ENCODE results near the gene RFC2. TPM values are rescaled to one million over a fixed set of nuclear protein-coding genes. Genes with fewer than 3 reads are reported as not detected.
A peak's percentile ranks its signal among the peaks of the same experiment; 100 is the strongest.
"Not testable (repeated sequence)": the region's sequence is repeated elsewhere in the genome, so short reads cannot be mapped to it uniquely, and the experiment has no call there.

The RFC2 gene
- total RNA-seq, 2 experiments from 2014 or later: 70.5 to 76.8 TPM

GRCh38 chr7:74230446-74231231 is 23.6 kb downstream of the RFC2 start:
- no peaks in the 10 kb centered on the region for H3K9me3 Mint-ChIP-seq (ENCODE audit: low read depth)
- ATAC-seq: no peak
- no peak for DNase-seq
- peak overlapping the region; percentile 62 for H3K27ac Mint-ChIP-seq
- H3K27me3 Mint-ChIP-seq: no peaks in the 10 kb centered on the region
- peaks cover 57% of the 10 kb centered on the region for H3K36me3 Mint-ChIP-seq
- H3K4me3 Mint-ChIP-seq: no peak overlapping the region
- peaks cover 36% of the 10 kb centered on the region for H3K4me1 Mint-ChIP-seq
- CTCF ChIA-PET: interaction anchor here (2.0 to 6.3 kb wide), 3 partner anchors 13 to 171 kb away, joined by 5 to 28 read pairs (median 11); no protein-coding TSS in a partner anchor

- Mint-ChIP-seq H3K36me3 (peaks cover 48% of the 10 kb centered on the region), H3K27ac (peak overlapping the region; percentile 26), H3K27me3 (no peaks in the 10 kb centered on the region), H3K4me3 (no peak overlapping the region), H3K9me3 (ENCODE audit: low read depth) (no peaks in the 10 kb centered on the region), H3K4me1 (peaks cover 29% of the 10 kb centered on the region)
- CTCF ChIA-PET: interaction anchor here (0.7 to 6.3 kb wide), 3 partner anchors 9 to 172 kb away, joined by 3 to 28 read pairs (median 11); no protein-coding TSS in a partner anchor
- DNase-seq: no peak
- no peak for ATAC-seq
These were observed 25.0 kb downstream of the RFC2 start for GRCh38 chr7:74228951-74229900.

DNA sequence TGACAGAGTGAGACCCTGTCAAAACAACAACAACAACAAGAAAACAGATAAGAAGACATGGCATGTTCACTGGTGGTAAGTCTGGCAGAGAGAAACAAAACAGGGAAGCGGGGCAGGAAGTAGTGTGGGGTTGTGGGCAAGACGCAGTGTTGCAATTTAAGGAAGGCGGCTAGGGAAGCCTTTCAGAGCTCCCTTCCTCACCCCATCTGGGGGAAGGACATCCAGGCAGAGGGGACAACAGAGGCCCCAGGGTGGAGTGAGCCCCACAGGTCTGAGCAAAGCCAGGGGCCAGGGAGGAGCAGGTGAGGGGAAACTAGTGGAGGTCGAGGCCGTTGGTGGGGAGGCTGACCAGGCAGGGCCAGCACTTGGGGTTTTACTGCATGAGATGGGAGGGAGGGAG is 27.6 kb downstream of the RFC2 start:
- ATAC-seq (no peak), DNase-seq (no peak)
- Mint-ChIP-seq H3K9me3 (ENCODE audit: low read depth) (no peaks in the 10 kb centered on the region), H3K36me3 (peaks cover 33% of the 10 kb centered on the region), H3K4me1 (peaks cover 21% of the 10 kb centered on the region), H3K27me3 (no peaks in the 10 kb centered on the region), H3K27ac (peak overlapping the region; percentile 39), H3K4me3 (no peak overlapping the region)
- CTCF ChIA-PET: interaction anchor here (0.7 kb wide), 1 partner anchor 20 kb away, joined by 6 read pairs; no protein-coding TSS in a partner anchor

- Mint-ChIP-seq H3K27ac (no peak overlapping the region), H3K4me3 (no peak overlapping the region), H3K27me3 (no peaks in the 10 kb centered on the region), H3K36me3 (peaks cover 26% of the 10 kb centered on the region), H3K9me3 (ENCODE audit: low read depth) (no peaks in the 10 kb centered on the region), H3K4me1 (peaks cover 14% of the 10 kb centered on the region)
- DNase-seq: no peak
- CTCF ChIA-PET: no interaction called here
- ATAC-seq: no peak
These were observed 28.8 kb downstream of the RFC2 start for GRCh38 chr7:74225400-74225799.

- H3K4me3 Mint-ChIP-seq; ATAC-seq; H3K27ac Mint-ChIP-seq; H3K27me3 Mint-ChIP-seq; H3K9me3 Mint-ChIP-seq (ENCODE audit: low read depth); CTCF ChIA-PET; DNase-seq: not testable (repeated sequence)
- Mint-ChIP-seq H3K4me1 (peaks cover 16% of the 10 kb centered on the region), H3K36me3 (peaks cover 24% of the 10 kb centered on the region)
These were observed 29.3 kb downstream of the RFC2 start for GRCh38 chr7:74224907-74225306.

DNA sequence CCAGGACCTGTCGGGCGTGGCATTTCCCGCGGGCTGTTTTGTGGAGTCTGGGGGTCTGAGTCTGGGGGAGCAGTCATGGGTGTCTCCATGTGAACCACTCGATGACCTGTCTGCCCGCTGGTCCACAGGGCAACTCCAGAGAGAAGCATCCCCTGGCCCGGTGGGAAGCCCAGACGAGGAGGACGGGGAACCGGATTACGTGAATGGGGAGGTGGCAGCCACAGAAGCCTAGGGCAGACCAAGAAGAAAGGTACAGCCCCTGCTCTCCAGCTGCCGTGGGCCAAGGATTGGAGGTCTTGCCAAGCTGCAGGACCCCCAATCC is 29.7 kb downstream of the RFC2 start:
- H3K9me3 Mint-ChIP-seq (ENCODE audit: low read depth): no peaks in the 10 kb centered on the region
- DNase-seq (no peak), ATAC-seq (no peak)
- no peak overlapping the region for H3K4me3 Mint-ChIP-seq
- H3K36me3 Mint-ChIP-seq: peaks cover 22% of the 10 kb centered on the region
- H3K4me1 Mint-ChIP-seq: peaks cover 15% of the 10 kb centered on the region
- CTCF ChIA-PET: no interaction called here
- no peak overlapping the region for H3K27ac Mint-ChIP-seq
- H3K27me3 Mint-ChIP-seq: no peaks in the 10 kb centered on the region

- peaks cover 11% of the 10 kb centered on the region for H3K4me1 Mint-ChIP-seq
- DNase-seq (no peak), ATAC-seq (no peak)
- H3K36me3 Mint-ChIP-seq: peaks cover 17% of the 10 kb centered on the region
- CTCF ChIA-PET: interaction anchor here (2.2 kb wide), 1 partner anchor 177 kb away, joined by 6 read pairs; no protein-coding TSS in a partner anchor
- H3K4me3 Mint-ChIP-seq: no peak overlapping the region
- no peak overlapping the region for H3K27ac Mint-ChIP-seq
- H3K27me3 Mint-ChIP-seq: no peaks in the 10 kb centered on the region
- no peaks in the 10 kb centered on the region for H3K9me3 Mint-ChIP-seq (ENCODE audit: low read depth)
These were observed 30.3 kb downstream of the RFC2 start for GRCh38 chr7:74223711-74224510.

DNA sequence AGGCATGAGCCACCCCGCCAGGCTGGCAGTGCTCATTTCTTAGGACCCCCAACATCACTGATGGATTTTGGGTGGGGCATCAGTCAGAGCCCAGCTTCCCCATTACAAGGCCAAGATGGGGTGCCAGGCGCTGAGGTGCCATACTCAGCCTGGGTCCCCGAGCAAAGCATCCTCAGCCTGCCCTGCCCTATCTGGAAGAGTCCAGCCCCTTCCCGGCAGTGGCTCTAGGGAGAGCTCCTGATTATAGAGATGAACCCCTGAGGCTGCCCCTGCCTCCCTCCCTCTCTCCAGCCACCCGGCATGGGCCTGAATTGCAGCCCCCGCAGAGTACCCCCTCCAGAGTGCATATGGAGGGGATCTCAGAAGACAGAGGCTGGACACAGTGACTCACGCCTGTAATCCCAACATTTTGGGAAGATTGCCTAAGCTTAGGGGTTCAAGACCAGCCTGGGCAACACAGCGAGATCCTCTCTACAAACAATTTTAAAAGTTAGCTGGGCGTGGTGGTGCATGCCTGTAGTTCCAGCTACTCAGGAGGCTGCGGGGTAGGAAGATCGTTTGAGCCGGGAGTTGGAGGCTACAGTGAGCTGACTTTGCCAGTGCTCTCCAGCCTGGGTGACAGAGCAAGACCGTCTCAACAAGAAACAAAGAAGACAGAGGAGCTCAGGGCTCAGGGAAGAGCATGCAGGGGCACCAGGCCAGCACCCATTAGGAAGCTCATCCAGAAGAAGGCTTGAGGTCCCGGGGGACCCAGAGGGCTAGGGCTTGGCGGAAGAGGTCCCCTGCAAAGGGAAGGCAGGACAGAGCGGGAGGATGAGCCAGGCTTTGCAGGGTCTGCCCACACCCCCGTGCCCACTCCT is 31.1 kb downstream of the RFC2 start:
- no peak overlapping the region for H3K27ac Mint-ChIP-seq
- H3K4me1 Mint-ChIP-seq: peaks cover 15% of the 10 kb centered on the region
- CTCF ChIA-PET: interaction anchor here (0.6 to 2.2 kb wide), 2 partner anchors 16 to 178 kb away, joined by 3 to 6 read pairs; no protein-coding TSS in a partner anchor
- peaks cover 16% of the 10 kb centered on the region for H3K36me3 Mint-ChIP-seq
- no peaks in the 10 kb centered on the region for H3K9me3 Mint-ChIP-seq (ENCODE audit: low read depth)
- DNase-seq (no peak), ATAC-seq (peak; percentile 20)
- no peaks in the 10 kb centered on the region for H3K27me3 Mint-ChIP-seq
- no peak overlapping the region for H3K4me3 Mint-ChIP-seq

GRCh38 chr7:74221713-74222112 is 32.5 kb downstream of the RFC2 start:
- Mint-ChIP-seq H3K27me3 (no peaks in the 10 kb centered on the region), H3K4me1 (peaks cover 24% of the 10 kb centered on the region), H3K4me3 (no peak overlapping the region), H3K27ac (no peak overlapping the region), H3K9me3 (ENCODE audit: low read depth) (no peaks in the 10 kb centered on the region), H3K36me3 (peaks cover 16% of the 10 kb centered on the region)
- DNase-seq (no peak), ATAC-seq (no peak)
- CTCF ChIA-PET: interaction anchor here (2.2 to 2.6 kb wide), 2 partner anchors 15 to 179 kb away, joined by 6 to 14 read pairs; no protein-coding TSS in a partner anchor

DNA sequence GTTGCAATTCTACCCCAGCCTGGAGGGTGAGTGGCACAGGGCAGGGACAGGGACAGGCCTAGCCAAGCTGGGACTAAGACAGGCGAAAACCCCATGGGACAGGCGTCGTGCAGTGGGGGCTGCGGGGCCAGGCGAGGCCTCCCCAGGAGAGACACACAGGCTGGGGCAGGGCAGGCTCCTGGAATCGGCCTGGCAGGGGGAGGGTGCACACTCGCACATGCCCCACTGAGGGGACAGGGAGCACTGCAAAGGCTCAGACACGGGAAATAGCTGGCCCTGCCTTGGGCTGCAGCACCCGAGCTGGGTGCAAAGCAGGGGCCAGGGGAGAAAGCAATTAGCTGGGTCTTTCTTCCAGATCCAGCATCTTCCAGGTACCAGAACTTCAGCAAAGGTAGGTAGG is 34.0 kb downstream of the RFC2 start:
- CTCF ChIA-PET: interaction anchor here (0.7 to 2.6 kb wide), 2 partner anchors 9 to 14 kb away, joined by 3 to 14 read pairs; no protein-coding TSS in a partner anchor
- Mint-ChIP-seq H3K27ac (no peak overlapping the region), H3K36me3 (peaks cover 8% of the 10 kb centered on the region), H3K9me3 (ENCODE audit: low read depth) (no peaks in the 10 kb centered on the region), H3K27me3 (no peaks in the 10 kb centered on the region), H3K4me1 (peaks cover 29% of the 10 kb centered on the region), H3K4me3 (no peak overlapping the region)
- no peak for DNase-seq
- no peak for ATAC-seq

- no peaks in the 10 kb centered on the region for H3K9me3 Mint-ChIP-seq (ENCODE audit: low read depth)
- CTCF ChIA-PET: interaction anchor here (0.7 to 2.6 kb wide), 2 partner anchors 9 to 13 kb away, joined by 3 to 14 read pairs; no protein-coding TSS in a partner anchor
- H3K4me1 Mint-ChIP-seq: peaks cover 29% of the 10 kb centered on the region
- no peak for ATAC-seq
- peaks cover 8% of the 10 kb centered on the region for H3K36me3 Mint-ChIP-seq
- no peak overlapping the region for H3K4me3 Mint-ChIP-seq
- no peak for DNase-seq
- no peak overlapping the region for H3K27ac Mint-ChIP-seq
- no peaks in the 10 kb centered on the region for H3K27me3 Mint-ChIP-seq
These were observed 34.8 kb downstream of the RFC2 start for GRCh38 chr7:74219416-74219815.

- Mint-ChIP-seq H3K36me3 (peaks cover 8% of the 10 kb centered on the region), H3K27me3 (no peaks in the 10 kb centered on the region), H3K9me3 (ENCODE audit: low read depth) (no peaks in the 10 kb centered on the region), H3K4me1 (peaks cover 29% of the 10 kb centered on the region), H3K4me3 (no peak overlapping the region), H3K27ac (peak overlapping the region; percentile 82)
- ATAC-seq (no peak), DNase-seq (no peak)
- CTCF ChIA-PET: interaction anchor here (0.5 to 4.7 kb wide), 4 partner anchors 11 to 76 kb away, joined by 3 to 58 read pairs (median 4); no protein-coding TSS in a partner anchor
These were observed 35.9 kb downstream of the RFC2 start for GRCh38 chr7:74218343-74218698.

All from activated CD8-positive, alpha-beta memory T cell treated with anti-CD3 and anti-CD28 coated beads, Interleukin-2, amount 10 ng/mL, durations not matched to agents 7 days and 5 days (primary cell).